ENCODE results near the gene IGFL3. TPM values are rescaled to one million over a fixed set of nuclear protein-coding genes. Genes with fewer than 3 reads are reported as not detected.

The IGFL3 gene
- total RNA-seq, 2 donors from 2014 or later, result not detected

DNA sequence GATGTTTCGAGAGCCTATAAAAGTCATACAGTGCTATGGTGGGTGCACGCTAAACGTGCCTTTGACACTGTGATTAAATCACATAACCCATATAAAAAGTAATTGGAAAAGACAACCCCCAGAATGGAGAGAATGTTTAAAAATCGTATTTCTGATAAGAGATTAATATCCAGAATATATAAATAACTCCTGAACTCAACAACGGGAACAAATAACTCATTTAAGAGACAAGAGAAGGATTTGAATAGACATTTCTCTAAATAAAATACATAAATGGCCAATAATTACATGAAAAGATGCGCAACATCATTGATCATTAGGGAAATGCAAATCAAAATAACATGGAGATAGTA is 46.7 kb downstream of the IGFL3 start:
- peak overlapping the region; percentile 25 for H3K4me3 ChIP-seq
- H3K27me3 ChIP-seq (replicated peaks; ENCODE audit: insufficient read depth), result peaks cover 11% of the 10 kb centered on the region

GRCh38 chr19:46076951-46077814 is 47.3 kb downstream of the IGFL3 start:
- no peaks in the 10 kb centered on the region for H3K36me3 ChIP-seq
- TF ChIP-seq CTCF (IDR thresholded peaks at IDR 0.05), result peak; percentile 26
- peaks cover 0 to 9% of the 10 kb centered on the region in 2 donors for H3K4me1 ChIP-seq (ENCODE audit: control insufficient read depth in 1 of 2, low read depth in 2 of 2)
- no peak overlapping the region for H3K27ac ChIP-seq
- DNase-seq (ENCODE audit: low spot score) (no peak), ATAC-seq (ENCODE audit: insufficient number of reproducible peaks, low FRiP score, low read depth) (no peak)
- H3K27me3 ChIP-seq (replicated peaks; ENCODE audit: insufficient read depth), result peaks cover 11% of the 10 kb centered on the region
- no peaks in the 10 kb centered on the region for H3K9me3 ChIP-seq
- H3K4me3 ChIP-seq, result peak overlapping the region; percentile 25

More for the DNA sequence above, 46.7 kb downstream of the IGFL3 start:
- Histone ChIP-seq H3K4me1 (ENCODE audit: control insufficient read depth in 1 of 2, low read depth in 2 of 2) (peaks cover 0 to 9% of the 10 kb centered on the region in 2 donors), H3K36me3 (no peaks in the 10 kb centered on the region), H3K9me3 (no peaks in the 10 kb centered on the region), H3K27ac (no peak overlapping the region)
- ATAC-seq (ENCODE audit: insufficient number of reproducible peaks, low FRiP score, low read depth), result no peak
- no peak for DNase-seq (ENCODE audit: low spot score)
- TF ChIP-seq CTCF (IDR thresholded peaks at IDR 0.05), result no peak

- no peak for DNase-seq (ENCODE audit: low spot score)
- peaks cover 13% of the 10 kb centered on the region for H3K27me3 ChIP-seq (replicated peaks; ENCODE audit: insufficient read depth)
Measured at GRCh38 chr19:46076031-46076880, 48.2 kb downstream of the IGFL3 start.

GRCh38 chr19:46073268-46073922 is 51.1 kb downstream of the IGFL3 start:
- H3K4me3 ChIP-seq, result no peak overlapping the region
- H3K36me3 ChIP-seq, result no peaks in the 10 kb centered on the region
- H3K9me3 ChIP-seq, result no peaks in the 10 kb centered on the region
- no peak overlapping the region for H3K27ac ChIP-seq
- peaks cover 13% of the 10 kb centered on the region for H3K27me3 ChIP-seq (replicated peaks; ENCODE audit: insufficient read depth)
- ATAC-seq (ENCODE audit: insufficient number of reproducible peaks, low FRiP score, low read depth) (no peak), DNase-seq (ENCODE audit: low spot score) (no peak)
- no peak for TF ChIP-seq CTCF (IDR thresholded peaks at IDR 0.05)
- peaks cover 0 to 9% of the 10 kb centered on the region in 2 donors for H3K4me1 ChIP-seq (ENCODE audit: control insufficient read depth in 1 of 2, low read depth in 2 of 2)

More at GRCh38 chr19:46076031-46076880, 48.2 kb downstream of the IGFL3 start:
- H3K4me1 ChIP-seq (ENCODE audit: control insufficient read depth in 1 of 2, low read depth in 2 of 2), result peaks cover 0 to 9% of the 10 kb centered on the region in 2 donors
- no peak overlapping the region for H3K4me3 ChIP-seq
- no peak for TF ChIP-seq CTCF (IDR thresholded peaks at IDR 0.05)
- no peak for ATAC-seq (ENCODE audit: insufficient number of reproducible peaks, low FRiP score, low read depth)
- H3K36me3 ChIP-seq, result no peaks in the 10 kb centered on the region
- H3K9me3 ChIP-seq, result no peaks in the 10 kb centered on the region
- no peak overlapping the region for H3K27ac ChIP-seq

Other genes with a start within 250 kb of the IGFL3 start
- 10 to 100 TPM; 25.0 to 25.5 TPM for gene IRF2BP1, start 238.5 kb downstream of the IGFL3 start, total RNA-seq
- 1 to 10 TPM; 6.1 to 8.8 TPM for gene MYPOP, start 222.1 kb downstream of the IGFL3 start, total RNA-seq
- gene NANOS2, start 209.9 kb downstream of the IGFL3 start, total RNA-seq, result not detected
- gene NOVA2, start 150.8 kb downstream of the IGFL3 start, total RNA-seq, result 1 to 10 TPM; 2.6 to 6.4 TPM
- gene CCDC61, start 129.2 kb downstream of the IGFL3 start, total RNA-seq, result 10 to 100 TPM; 14.7 to 16.9 TPM
- gene PGLYRP1, start 101.6 kb downstream of the IGFL3 start, total RNA-seq, result not detected
- gene IGFL4, start 83.7 kb downstream of the IGFL3 start, total RNA-seq, result not detected
- under 1 TPM; 0.54 to 0.85 TPM for gene IGFL2, start 23.6 kb upstream of the IGFL3 start, total RNA-seq
- gene IGFL1, start 105.1 kb upstream of the IGFL3 start, total RNA-seq, result not detected
- gene HIF3A, start 172.4 kb upstream of the IGFL3 start, total RNA-seq, result 100 to 1,000 TPM in 1 of 2 donors, 10 to 100 TPM in 1; 85.6 to 189 TPM
- gene PPP5C, start 222.4 kb upstream of the IGFL3 start, total RNA-seq, result 100 to 1,000 TPM in 1 of 2 donors, 10 to 100 TPM in 1; 60.6 to 107 TPM

All from thoracic aorta (tissue), 2 donors.